ENCODE data around the gene LIMK2.

Gene LIMK2

GRCh38 chr22:31328544-31328960 is 116.5 kb downstream of the LIMK2 start:
- Histone ChIP-seq H3K36me3 (ENCODE audit: control insufficient read depth, insufficient read depth, low read length, severe bottlenecking) (peaks cover 31% of the 10 kb centered on the region), H3K4me1 (ENCODE audit: control insufficient read depth, insufficient read depth, low read length) (peaks cover 17% of the 10 kb centered on the region), H3K9me3 (ENCODE audit: control insufficient read depth, low read length) (no peaks in the 10 kb centered on the region), H3K9ac (ENCODE audit: low read length) (no peak overlapping the region), H3K4me3 (ENCODE audit: low read length) (no peak overlapping the region), H3K27me3 (replicated peaks; ENCODE audit: control insufficient read depth, insufficient read depth, low read length) (no peaks in the 10 kb centered on the region)
- no peak for DNase-seq (ENCODE audit: low read depth)

- no peak for DNase-seq (ENCODE audit: low read depth)
- Histone ChIP-seq H3K4me1 (ENCODE audit: control insufficient read depth, insufficient read depth, low read length) (peaks cover 21% of the 10 kb centered on the region), H3K27me3 (replicated peaks; ENCODE audit: control insufficient read depth, insufficient read depth, low read length) (no peaks in the 10 kb centered on the region), H3K4me3 (ENCODE audit: low read length) (no peak overlapping the region), H3K9me3 (ENCODE audit: control insufficient read depth, low read length) (no peaks in the 10 kb centered on the region), H3K36me3 (ENCODE audit: control insufficient read depth, insufficient read depth, low read length, severe bottlenecking) (peaks cover 32% of the 10 kb centered on the region), H3K9ac (ENCODE audit: low read length) (no peak overlapping the region)
Measured at GRCh38 chr22:31329029-31329428, 116.9 kb downstream of the LIMK2 start.
